Measurements from ENCODE around the gene FERD3L.

- TF ChIP-seq CREB1 (CRISPR knock-in tag; IDR thresholded peaks at IDR 0.05; ENCODE audit: low read depth): no peak
- TF ChIP-seq CTCF (conservative IDR thresholded peaks at IDR 0.05; ENCODE audit: low read depth in 2 of 2): no peak
- TF ChIP-seq EZH2 (IDR thresholded peaks at IDR 0.05; ENCODE audit: low read depth, unreplicated experiment): no peak
- no peak for TF ChIP-seq EZH2phosphoT487 (IDR thresholded peaks at IDR 0.05; ENCODE audit: unreplicated experiment)
- no peak for TF ChIP-seq POLR2AphosphoS5 (IDR thresholded peaks at IDR 0.05; ENCODE audit: low read depth)
- TF ChIP-seq REST (IDR thresholded peaks at IDR 0.05; ENCODE audit: unreplicated experiment): no peak
- TF ChIP-seq ZNF114 (CRISPR knock-in tag; IDR thresholded peaks at IDR 0.05): no peak
- TF ChIP-seq ETS1 (IDR thresholded peaks at IDR 0.05): no peak
- TF ChIP-seq STAT1 (IDR thresholded peaks at IDR 0.05; ENCODE audit: unreplicated experiment): no peak
Measured at GRCh38 chr7:19110776-19111175, 34.4 kb downstream of the FERD3L start.
